ENCODE measurements around the gene LGALS3BP. TPM values are rescaled to one million over a fixed set of nuclear protein-coding genes. Genes with fewer than 3 reads are reported as not detected.

LGALS3BP gene
- total and polyA plus RNA-seq, 2 of the 4 experiments (the other 2 are of a cell fraction): 33.7 to 273 TPM

DNA sequence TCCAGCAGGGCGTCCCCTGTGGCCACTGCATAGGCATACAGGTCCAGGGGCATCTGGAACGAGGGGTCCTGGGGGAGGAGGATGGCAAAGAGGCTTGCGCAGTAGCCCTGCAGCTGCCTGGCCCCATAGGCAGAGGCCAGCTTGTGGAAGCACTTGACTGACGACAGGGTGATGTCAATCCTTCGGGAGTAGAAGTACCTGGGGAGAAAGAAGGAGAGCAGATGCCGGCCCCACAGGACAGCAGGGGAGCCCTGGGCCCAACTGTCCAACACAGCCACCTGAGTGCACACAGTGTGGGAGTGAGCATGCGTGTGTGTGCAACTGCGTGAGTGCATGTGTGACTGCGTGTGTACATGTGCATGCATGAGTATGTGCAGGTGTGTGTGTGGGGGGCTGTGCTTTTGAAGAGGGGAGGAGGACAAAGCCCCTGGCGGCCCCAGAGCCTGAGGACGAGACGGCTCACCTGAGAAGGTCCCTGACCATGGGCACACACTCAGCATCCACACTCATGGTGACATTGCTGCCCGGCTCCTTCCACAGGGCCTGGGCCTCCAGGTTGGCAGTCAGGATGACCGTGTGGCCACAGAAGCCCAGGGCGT, 7.1 kb downstream of the LGALS3BP start:
- H2AK9ac ChIP-seq (replicated peaks; ENCODE audit: low read depth, low read length, poor library complexity): peak overlapping the region; percentile 76
- H3K18ac ChIP-seq (ENCODE audit: low read depth, low read length): no peak overlapping the region
- H4K5ac ChIP-seq (ENCODE audit: low read depth, low read length): no peak overlapping the region
- dilution Hi-C loops (cut with HindIII; ENCODE audit: low sequenced_read_pairs, unreplicated experiment): no loop called here
- in situ Hi-C loops (cut with MboI; ENCODE audit: low sequenced_read_pairs): loop anchor here (25.0 kb wide), 1 partner anchor 485 kb away; no protein-coding TSS in a partner anchor
- WGBS, 2 experiments (ENCODE audit: extremely low coverage in 2 of 2, insufficient read length in 1 of 2): 92% methylated on average over 5 of the region's 15 CpGs; no CpG with 5 or more reads in 1 of the 2 experiments
- CTCF ChIA-PET: interaction anchor here (0.9 to 1.5 kb wide), 3 partner anchors 13 to 107 kb away, joined by 3 to 12 read pairs (median 6); no protein-coding TSS in a partner anchor
- intact Hi-C loops (cut with micrococcal nuclease): no loop called here
- BruUV-seq (replicated peaks): no TSS peak
- H2BK5ac ChIP-seq (ENCODE audit: low read depth, low read length, poor library complexity, severe bottlenecking): no peak overlapping the region
- no peak overlapping the region for H3K4me3 ChIP-seq (ENCODE audit: insufficient read depth, low read depth, low read length)
- no peaks in the 10 kb centered on the region for H3K27me3 ChIP-seq (ENCODE audit: control insufficient read depth, insufficient read depth, low read length)
- no peak overlapping the region for H3K9ac ChIP-seq (ENCODE audit: low read depth, low read length)
- no peak overlapping the region for H2BK120ac ChIP-seq (ENCODE audit: low read depth, low read length)
- H3K27ac ChIP-seq (ENCODE audit: insufficient read depth, low read length): no peak overlapping the region
- H3K9me1 ChIP-seq (ENCODE audit: insufficient read depth, low read length): peaks cover 10% of the 10 kb centered on the region; the same call in 1 of the 2 replicates
- H4K91ac ChIP-seq (ENCODE audit: insufficient read depth, low read depth, low read length): no peak overlapping the region
- peaks cover 5% of the 10 kb centered on the region; the same call in 1 of the 2 replicates for H4K20me1 ChIP-seq (ENCODE audit: insufficient read depth, low read length)
- POLR2A ChIA-PET (ENCODE audit: unreplicated experiment): no interaction called here
- H2AK5ac ChIP-seq (ENCODE audit: low read depth, low read length): peak overlapping the region; percentile 71
- H2AFZ ChIP-seq (replicated peaks; ENCODE audit: low read length, poor library complexity): no peak overlapping the region
- TF ChIP-seq MXI1 (IDR thresholded peaks at IDR 0.05; ENCODE audit: borderline replicate concordance, low read depth, low read length) (no peak), MAZ (IDR thresholded peaks at IDR 0.05; ENCODE audit: borderline replicate concordance, low read depth, low read length) (no peak), SMC3 (IDR thresholded peaks at IDR 0.05; ENCODE audit: low read depth, low read length) (no peak), FOS (IDR thresholded peaks at IDR 0.05; ENCODE audit: low read depth, low read length) (no peak), USF2 (IDR thresholded peaks at IDR 0.05; ENCODE audit: low read depth, low read length) (no peak), NFE2L2 (IDR thresholded peaks at IDR 0.05; ENCODE audit: low read depth, low read length) (no peak), RCOR1 (IDR thresholded peaks at IDR 0.05; ENCODE audit: insufficient replicate concordance, low read length) (no peak), POLR2A (IDR thresholded peaks at IDR 0.05; ENCODE audit: low read depth, low read length) (no peak), CHD1 (IDR thresholded peaks at IDR 0.05; ENCODE audit: low read depth, low read length) (no peak)
- TF ChIP-seq, protein P1, sequence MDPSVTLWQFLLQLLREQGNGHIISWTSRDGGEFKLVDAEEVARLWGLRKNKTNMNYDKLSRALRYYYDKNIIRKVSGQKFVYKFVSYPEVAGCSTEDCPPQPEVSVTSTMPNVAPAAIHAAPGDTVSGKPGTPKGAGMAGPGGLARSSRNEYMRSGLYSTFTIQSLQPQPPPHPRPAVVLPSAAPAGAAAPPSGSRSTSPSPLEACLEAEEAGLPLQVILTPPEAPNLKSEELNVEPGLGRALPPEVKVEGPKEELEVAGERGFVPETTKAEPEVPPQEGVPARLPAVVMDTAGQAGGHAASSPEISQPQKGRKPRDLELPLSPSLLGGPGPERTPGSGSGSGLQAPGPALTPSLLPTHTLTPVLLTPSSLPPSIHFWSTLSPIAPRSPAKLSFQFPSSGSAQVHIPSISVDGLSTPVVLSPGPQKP (IDR thresholded peaks at IDR 0.05; ENCODE audit: borderline replicate concordance, low read depth, low read length): no peak
- TF ChIP-seq, protein P2, sequence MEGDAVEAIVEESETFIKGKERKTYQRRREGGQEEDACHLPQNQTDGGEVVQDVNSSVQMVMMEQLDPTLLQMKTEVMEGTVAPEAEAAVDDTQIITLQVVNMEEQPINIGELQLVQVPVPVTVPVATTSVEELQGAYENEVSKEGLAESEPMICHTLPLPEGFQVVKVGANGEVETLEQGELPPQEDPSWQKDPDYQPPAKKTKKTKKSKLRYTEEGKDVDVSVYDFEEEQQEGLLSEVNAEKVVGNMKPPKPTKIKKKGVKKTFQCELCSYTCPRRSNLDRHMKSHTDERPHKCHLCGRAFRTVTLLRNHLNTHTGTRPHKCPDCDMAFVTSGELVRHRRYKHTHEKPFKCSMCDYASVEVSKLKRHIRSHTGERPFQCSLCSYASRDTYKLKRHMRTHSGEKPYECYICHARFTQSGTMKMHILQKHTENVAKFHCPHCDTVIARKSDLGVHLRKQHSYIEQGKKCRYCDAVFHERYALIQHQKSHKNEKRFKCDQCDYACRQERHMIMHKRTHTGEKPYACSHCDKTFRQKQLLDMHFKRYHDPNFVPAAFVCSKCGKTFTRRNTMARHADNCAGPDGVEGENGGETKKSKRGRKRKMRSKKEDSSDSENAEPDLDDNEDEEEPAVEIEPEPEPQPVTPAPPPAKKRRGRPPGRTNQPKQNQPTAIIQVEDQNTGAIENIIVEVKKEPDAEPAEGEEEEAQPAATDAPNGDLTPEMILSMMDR (conservative IDR thresholded peaks at IDR 0.05; ENCODE audit: low read depth, low read length): no peak
- no peak overlapping the region for H3K56ac ChIP-seq (ENCODE audit: extremely low read depth, insufficient read depth, low read length)
- H2BK20ac ChIP-seq (ENCODE audit: low read depth, low read length): no peak overlapping the region
- H3K36me3 ChIP-seq (ENCODE audit: control insufficient read depth, insufficient read depth, low read length): peaks cover 18% of the 10 kb centered on the region; the same call in 1 of the 2 replicates
- no peak overlapping the region for H3K14ac ChIP-seq (replicated peaks; ENCODE audit: low read depth, low read length)
- no peak overlapping the region for H3K4ac ChIP-seq (ENCODE audit: low read depth, low read length)
- DNase-seq (no peak), ATAC-seq (ENCODE audit: low read depth) (no peak)
- H3K79me1 ChIP-seq (ENCODE audit: low read depth in 1 of 2, low read length in 2 of 2): peaks cover 3 to 46% of the 10 kb centered on the region in 2 experiments; a peak in 3 of 4 replicates
- no peaks in the 10 kb centered on the region for H3K9me3 ChIP-seq (ENCODE audit: control insufficient read depth, insufficient read depth, low read length)
- no peak overlapping the region for H4K8ac ChIP-seq (ENCODE audit: low read depth in 2 of 2, low read length in 2 of 2)
- H3K4me1 ChIP-seq (ENCODE audit: control insufficient read depth, insufficient read depth, low read length): peaks cover 21% of the 10 kb centered on the region
- H2BK15ac ChIP-seq (ENCODE audit: low read depth, low read length): no peak overlapping the region
- H3K23ac ChIP-seq (ENCODE audit: low read depth, low read length): no peak overlapping the region
- no peak overlapping the region for H3K4me2 ChIP-seq (ENCODE audit: low read depth, low read length)
